HCT116 (cell line): ENCODE data around the gene RIPOR2. TPM values are rescaled to one million over a fixed set of nuclear protein-coding genes. Genes with fewer than 3 reads are reported as not detected.

Source experiments
- ATAC-seq: fragments of 200-7000 bp; cut with Tn5 transposase; 2 replicates; pipeline ENCODE4 v1.9.1; 2020; ENCODE audit warnings: mild to moderate bottlenecking, moderate library complexity
- BruUV-seq: library from RNA; stranded (reverse); fragments of 400-500 nt; replicated peaks from 2 replicates; lab custom pipeline; 2021; lab: Mats Ljungman, UMichigan
- CTCF ChIA-PET: fragments of 300-600 bp; sonication (Branson Sonifier 250); formaldehyde crosslinking; loops from one replicate; lab custom pipeline; 2021; ENCODE audit warnings: antibody characterized with exemption; lab: Charles Lee
- POLR2A ChIA-PET: fragments of 300-600, 350-600 bp; sonication (Branson Sonifier 250); formaldehyde crosslinking; loops from one replicate; lab custom pipeline; 2021; ENCODE audit warnings: antibody characterized with exemption; lab: Charles Lee
- RAD21 ChIA-PET, 2 experiments: fragments of 300-600 bp; sonication (Branson Sonifier 250); formaldehyde crosslinking; loops; one replicate each; lab custom pipeline; 2023; ENCODE audit warnings: low total read pairs in 2 of 2; ENCODE audit not compliant: uncharacterized antibody in 2 of 2, unreplicated experiment in 2 of 2, low non-redundant PET in 1 of 2; lab: Charles Lee
- DNase-seq: peaks from one replicate; pipeline ENCODE4 v3.0.0-alpha.2; 2010; ENCODE audit warnings: low read depth, low spot score
- H2AFZ ChIP-seq: fragments of 200-600 bp; shearing (Covaris generic), sonication (generic); 2 replicates; pipeline ENCODE4 v1.6.1; 2017; ENCODE audit warnings: low read depth, mixed run types, mixed read lengths, antibody characterized with exemption, low read length; ENCODE audit not compliant: poor library complexity, severe bottlenecking
- H3K27ac ChIP-seq: 2 replicates; pipeline ENCODE4 v1.5.1; 2012; ENCODE audit warnings: low read depth, low read length
- H3K27me3 ChIP-seq: fragments of 200-600 bp; sonication (generic); 2 replicates; pipeline ENCODE4 v1.6.1; 2016; ENCODE audit warnings: mixed run types, low read length, mixed read lengths; ENCODE audit not compliant: insufficient read depth
- H3K36me3 ChIP-seq, 2 experiments: fragments of 200-500 bp in 1 of 2; fragments of 200-600 bp in 1 of 2; sonication (Bioruptor generic) in 1 of 2; sonication (generic) in 1 of 2; 2 replicates each; pipeline versions ENCODE4 v1.5.1 to v1.6.1; 2014 to 2016; ENCODE audit warnings: low read length in 2 of 2, inconsistent platforms in 1 of 2, mixed read lengths in 1 of 2, mixed run types in 1 of 2; ENCODE audit not compliant: insufficient read depth in 2 of 2, control insufficient read depth in 1 of 2
- H3K4me1 ChIP-seq, 2 experiments: fragments of 200-600 bp in 1 of 2; sonication (generic) in 1 of 2; 2 replicates each; pipeline versions ENCODE4 v1.5.1 to v1.6.1; 2012 to 2017; ENCODE audit warnings: low read length in 2 of 2, inconsistent platforms in 1 of 2, mild to moderate bottlenecking in 1 of 2, mixed read lengths in 1 of 2, mixed run types in 1 of 2, moderate library complexity in 1 of 2; ENCODE audit not compliant: insufficient read depth in 2 of 2, control insufficient read depth in 1 of 2
- H3K4me2 ChIP-seq: fragments of 200-600 bp; sonication (generic); 2 replicates; pipeline ENCODE4 v1.6.1; 2017; ENCODE audit warnings: mixed run types, low read length, mixed read lengths
- H3K4me3 ChIP-seq, 2 experiments: fragments of 200-600 bp in 1 of 2; sonication (generic) in 1 of 2; replicated peaks in 1 of 2; 2 replicates each; pipeline ENCODE4 v1.5.1; 2011 to 2016; ENCODE audit warnings: low read length in 2 of 2, control low read depth in 1 of 2, low read depth in 1 of 2, mild to moderate bottlenecking in 1 of 2, mixed read lengths in 1 of 2, mixed run types in 1 of 2
- H3K79me2 ChIP-seq: fragments of 200-600 bp; sonication (generic); 2 replicates; pipeline ENCODE4 v1.6.1; 2017; ENCODE audit warnings: mild to moderate bottlenecking, mixed run types, low read length, moderate library complexity, mixed read lengths; ENCODE audit not compliant: insufficient read depth
- H3K9ac ChIP-seq: fragments of 200-600 bp; sonication (generic); 2 replicates; pipeline ENCODE4 v1.6.1; 2016; ENCODE audit warnings: low read length, mixed read lengths
- H3K9me2 ChIP-seq: fragments of 200-600 bp; sonication (generic), shearing (Covaris generic); 2 replicates; pipeline ENCODE4 v1.6.1; 2017; ENCODE audit warnings: mixed run types, mild to moderate bottlenecking, moderate library complexity; ENCODE audit not compliant: insufficient read depth
- H3K9me3 ChIP-seq, 2 experiments: fragments of 200-500 bp in 1 of 2; fragments of 200-600 bp in 1 of 2; sonication (Bioruptor generic) in 1 of 2; sonication (generic) in 1 of 2; 2 replicates each; pipeline ENCODE4 v1.6.1; 2014 to 2017; ENCODE audit warnings: low read length in 2 of 2, mixed read lengths in 2 of 2, inconsistent platforms in 1 of 2, low read depth in 1 of 2, mild to moderate bottlenecking in 1 of 2, mixed run types in 1 of 2, moderate library complexity in 1 of 2; ENCODE audit not compliant: control insufficient read depth in 1 of 2, insufficient read depth in 1 of 2
- H4K20me1 ChIP-seq: fragments of 200-600 bp; sonication (generic), shearing (Covaris generic); 2 replicates; pipeline ENCODE4 v1.6.1; 2017; ENCODE audit warnings: mixed run types, mild to moderate bottlenecking, moderate library complexity; ENCODE audit not compliant: insufficient read depth
- CEBPB ChIP-seq: IDR thresholded peaks from 2 replicates; pipeline ENCODE4 v1.6.1; 2012; ENCODE audit warnings: low read depth
- EGR1 ChIP-seq: IDR thresholded peaks from 2 replicates; pipeline ENCODE4 v1.6.1; 2012; ENCODE audit warnings: low read depth
- FOSL1 ChIP-seq: IDR thresholded peaks from 2 replicates; pipeline ENCODE4 v1.6.1; 2012; ENCODE audit warnings: low read depth
- JUND ChIP-seq: IDR thresholded peaks from 2 replicates; pipeline ENCODE4 v1.6.1; 2012
- POLR2A ChIP-seq: IDR thresholded peaks from 2 replicates; pipeline ENCODE4 v1.7.0; 2011; ENCODE audit warnings: borderline replicate concordance; ENCODE audit not compliant: insufficient read depth, insufficient read length; ENCODE audit errors: extremely low read depth
- RAD21 ChIP-seq: IDR thresholded peaks from 2 replicates; pipeline ENCODE4 v1.6.1; 2012; ENCODE audit warnings: low read depth, mild to moderate bottlenecking
- SRF ChIP-seq: IDR thresholded peaks from 2 replicates; pipeline ENCODE4 v1.6.1; 2012; ENCODE audit warnings: low read depth
- YY1 ChIP-seq: IDR thresholded peaks from 2 replicates; pipeline ENCODE4 v1.6.1; 2011; ENCODE audit warnings: low read length, low read depth, moderate library complexity, mild to moderate bottlenecking; ENCODE audit not compliant: insufficient replicate concordance; ENCODE audit errors: extremely low read depth
- ZFX ChIP-seq: fragments of 450-650 bp; IDR thresholded peaks from 2 replicates; pipeline ENCODE4 v1.6.1; 2017
- ZNF274 ChIP-seq: fragments of 200-500 bp; sonication (Bioruptor generic); IDR thresholded peaks from 2 replicates; pipeline ENCODE4 v1.6.1; 2014; ENCODE audit warnings: mild to moderate bottlenecking, low read depth, low read length, inconsistent platforms
- intact Hi-C: fragments of 100-400 bp; cut with micrococcal nuclease; formaldehyde crosslinking; loops from 2 replicates; pipeline ENCODE4 v1.10.0; 2022
- total RNA-seq: library from RNA; stranded (reverse); gene quantifications from one replicate; pipeline ENCODE4 v1.2.1, GENCODE V29; 2021; ENCODE audit not compliant: unreplicated experiment
- TF ChIP-seq, protein P1 (sequence below): IDR thresholded peaks from 2 replicates; pipeline ENCODE4 v1.6.1; 2012
- TF ChIP-seq, protein P2 (sequence below), 3 experiments: fragments of 200-600 bp in 1 of 3; sonication (generic) in 1 of 3; IDR thresholded peaks in 2 of 3; conservative IDR thresholded peaks in 1 of 3; 2 replicates each; pipeline ENCODE4 v1.5.1; 2012 to 2017; ENCODE audit warnings: low read depth in 2 of 3, low read length in 2 of 3, antibody characterized with exemption in 1 of 3, borderline replicate concordance in 1 of 3, control low read depth in 1 of 3, mild to moderate bottlenecking in 1 of 3, mixed read lengths in 1 of 3, mixed run types in 1 of 3, moderate library complexity in 1 of 3; ENCODE audit not compliant: insufficient read depth in 1 of 3
- TF ChIP-seq, protein P3 (sequence below): IDR thresholded peaks from 2 replicates; pipeline ENCODE4 v1.6.1; 2012
- TF ChIP-seq, protein P4 (sequence below): IDR thresholded peaks from 2 replicates; pipeline ENCODE4 v1.6.1; 2011; ENCODE audit warnings: mild to moderate bottlenecking, low read length, moderate library complexity; ENCODE audit not compliant: insufficient replicate concordance; ENCODE audit errors: extremely low read depth

RIPOR2 gene
- total RNA-seq, 1 experiment from 2014 or later: 0.44 TPM

DNA sequence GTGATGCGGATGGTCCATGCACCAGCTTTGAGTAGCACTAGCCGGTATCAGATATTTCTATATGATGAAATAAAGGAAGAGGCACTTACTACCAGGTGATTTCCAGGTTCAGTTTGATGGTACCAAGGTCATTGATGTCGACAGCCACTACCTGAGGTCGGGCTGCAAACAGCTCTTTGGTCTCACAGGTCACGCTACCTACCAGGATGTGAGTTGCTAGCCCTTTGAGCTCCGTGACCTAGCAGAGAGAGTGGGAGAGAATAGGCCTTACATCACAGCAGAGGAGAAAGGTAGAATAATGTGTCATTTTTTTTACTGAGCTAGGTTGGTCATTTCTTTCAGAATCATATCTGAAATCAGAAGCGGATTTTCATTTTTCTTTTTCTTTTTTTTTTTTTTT lies 86.0 kb downstream of the RIPOR2 start:
- DNase-seq (no peak), ATAC-seq (no peak)
- Histone ChIP-seq H3K27me3 (no peaks in the 10 kb centered on the region), H3K9me3 (no peaks in the 10 kb centered on the region), H3K4me3 (no peak overlapping the region), H3K36me3 (no peaks in the 10 kb centered on the region), H3K4me2 (no peak overlapping the region), H3K9ac (no peak overlapping the region), H3K79me2 (no peaks in the 10 kb centered on the region), H3K4me1 (no peaks in the 10 kb centered on the region), H3K27ac (no peak overlapping the region), H3K9me2 (no peaks in the 10 kb centered on the region), H4K20me1 (no peaks in the 10 kb centered on the region), H2AFZ (no peak overlapping the region)
- ChIA-PET CTCF (no interaction called here), POLR2A (no interaction called here), RAD21 (interaction anchor here in 1 of 2 experiments (0.7 kb wide), 2 partner anchors 14 to 215 kb away, joined by 3 read pairs; no protein-coding TSS in a partner anchor)
- intact Hi-C loops: no loop called here
- TF ChIP-seq, protein P1, sequence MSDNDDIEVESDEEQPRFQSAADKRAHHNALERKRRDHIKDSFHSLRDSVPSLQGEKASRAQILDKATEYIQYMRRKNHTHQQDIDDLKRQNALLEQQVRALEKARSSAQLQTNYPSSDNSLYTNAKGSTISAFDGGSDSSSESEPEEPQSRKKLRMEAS: no peak
- TF ChIP-seq RAD21 (no peak), EGR1 (no peak), YY1 (no peak), SRF (no peak), ZNF274 (no peak), ZFX (no peak), FOSL1 (no peak), CEBPB (no peak), JUND (no peak), POLR2A (no peak)
- TF ChIP-seq, protein P2, sequence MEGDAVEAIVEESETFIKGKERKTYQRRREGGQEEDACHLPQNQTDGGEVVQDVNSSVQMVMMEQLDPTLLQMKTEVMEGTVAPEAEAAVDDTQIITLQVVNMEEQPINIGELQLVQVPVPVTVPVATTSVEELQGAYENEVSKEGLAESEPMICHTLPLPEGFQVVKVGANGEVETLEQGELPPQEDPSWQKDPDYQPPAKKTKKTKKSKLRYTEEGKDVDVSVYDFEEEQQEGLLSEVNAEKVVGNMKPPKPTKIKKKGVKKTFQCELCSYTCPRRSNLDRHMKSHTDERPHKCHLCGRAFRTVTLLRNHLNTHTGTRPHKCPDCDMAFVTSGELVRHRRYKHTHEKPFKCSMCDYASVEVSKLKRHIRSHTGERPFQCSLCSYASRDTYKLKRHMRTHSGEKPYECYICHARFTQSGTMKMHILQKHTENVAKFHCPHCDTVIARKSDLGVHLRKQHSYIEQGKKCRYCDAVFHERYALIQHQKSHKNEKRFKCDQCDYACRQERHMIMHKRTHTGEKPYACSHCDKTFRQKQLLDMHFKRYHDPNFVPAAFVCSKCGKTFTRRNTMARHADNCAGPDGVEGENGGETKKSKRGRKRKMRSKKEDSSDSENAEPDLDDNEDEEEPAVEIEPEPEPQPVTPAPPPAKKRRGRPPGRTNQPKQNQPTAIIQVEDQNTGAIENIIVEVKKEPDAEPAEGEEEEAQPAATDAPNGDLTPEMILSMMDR (IDR thresholded peaks at IDR 0.05 in 2 of 3, conservative IDR thresholded peaks at IDR 0.05 in 1 of 3; ENCODE audit: borderline replicate concordance in 1 of 3, insufficient read depth in 1 of 3, low read depth in 2 of 3, low read length in 2 of 3): no peak
- TF ChIP-seq, protein P3, sequence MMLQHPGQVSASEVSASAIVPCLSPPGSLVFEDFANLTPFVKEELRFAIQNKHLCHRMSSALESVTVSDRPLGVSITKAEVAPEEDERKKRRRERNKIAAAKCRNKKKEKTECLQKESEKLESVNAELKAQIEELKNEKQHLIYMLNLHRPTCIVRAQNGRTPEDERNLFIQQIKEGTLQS: no peak
- TF ChIP-seq, protein P4, sequence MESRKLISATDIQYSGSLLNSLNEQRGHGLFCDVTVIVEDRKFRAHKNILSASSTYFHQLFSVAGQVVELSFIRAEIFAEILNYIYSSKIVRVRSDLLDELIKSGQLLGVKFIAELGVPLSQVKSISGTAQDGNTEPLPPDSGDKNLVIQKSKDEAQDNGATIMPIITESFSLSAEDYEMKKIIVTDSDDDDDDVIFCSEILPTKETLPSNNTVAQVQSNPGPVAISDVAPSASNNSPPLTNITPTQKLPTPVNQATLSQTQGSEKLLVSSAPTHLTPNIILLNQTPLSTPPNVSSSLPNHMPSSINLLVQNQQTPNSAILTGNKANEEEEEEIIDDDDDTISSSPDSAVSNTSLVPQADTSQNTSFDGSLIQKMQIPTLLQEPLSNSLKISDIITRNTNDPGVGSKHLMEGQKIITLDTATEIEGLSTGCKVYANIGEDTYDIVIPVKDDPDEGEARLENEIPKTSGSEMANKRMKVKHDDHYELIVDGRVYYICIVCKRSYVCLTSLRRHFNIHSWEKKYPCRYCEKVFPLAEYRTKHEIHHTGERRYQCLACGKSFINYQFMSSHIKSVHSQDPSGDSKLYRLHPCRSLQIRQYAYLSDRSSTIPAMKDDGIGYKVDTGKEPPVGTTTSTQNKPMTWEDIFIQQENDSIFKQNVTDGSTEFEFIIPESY: no peak
- BruUV-seq: no TSS peak
